Activated CD4-positive, CD25-positive, alpha-beta regulatory T cell treated with anti-CD3 and anti-CD28 coated beads, Interleukin-2, amount 50 U/mL, for 16 hours (primary cell): ENCODE results near the gene CDK4.

Source experiments
- DNase-seq: peaks from one replicate; pipeline ENCODE4 v3.0.0-alpha.2; 2020; ENCODE audit warnings: low read depth, low spot score

CDK4 gene

GRCh38 chr12:57756406-57757341 lies 4.6 kb upstream of the CDK4 start:
- peak; percentile 31 for DNase-seq

- no peak for DNase-seq
Observed at GRCh38 chr12:57755454-57756372, 3.6 kb upstream of the CDK4 start.

GRCh38 chr12:57755194-57755453 lies 3.0 kb upstream of the CDK4 start:
- DNase-seq: no peak

- DNase-seq: peak; percentile 70
Observed at GRCh38 chr12:57754411-57755193, 2.5 kb upstream of the CDK4 start, which contains the start of gene MARCHF9. Gene MARCHF9, plus strand, starts transcription at chr12:57755103. Its CDS starts 426 bp downstream, at chr12:57755529.

GRCh38 chr12:57753756-57754337 lies 1.7 kb upstream of the CDK4 start:
- DNase-seq: no peak

GRCh38 chr12:57752668-57753000 lies 524 bp upstream of the CDK4 start:
- DNase-seq: no peak

GRCh38 chr12:57751432-57751787 lies 700 bp downstream of the CDK4 start:
- DNase-seq: no peak

- no peak for DNase-seq
Observed at GRCh38 chr12:57750561-57751431, 1.3 kb downstream of the CDK4 start.

GRCh38 chr12:57749061-57749460 lies 3.0 kb downstream of the CDK4 start:
- DNase-seq: no peak

- DNase-seq: no peak
Observed at GRCh38 chr12:57746025-57746424, 6.1 kb downstream of the CDK4 start.

- no peak for DNase-seq
Observed at GRCh38 chr12:57745485-57745881, 6.6 kb downstream of the CDK4 start.

GRCh38 chr12:57744777-57745484 lies 7.2 kb downstream of the CDK4 start, which contains the start of gene TSPAN31:
Gene TSPAN31, plus strand, starts transcription at chr12:57745039. Its CDS starts 116 bp downstream, at chr12:57745155.
- peak; percentile 87 for DNase-seq

- DNase-seq: peak; percentile 53
Observed at GRCh38 chr12:57744194-57744776, 7.8 kb downstream of the CDK4 start.

- no peak for DNase-seq
Observed at GRCh38 chr12:57743769-57744168, 8.3 kb downstream of the CDK4 start.

GRCh38 chr12:57741844-57742738 lies 10.0 kb downstream of the CDK4 start:
- DNase-seq: peak; percentile 65

- DNase-seq: no peak
Observed at GRCh38 chr12:57741413-57741789, 10.7 kb downstream of the CDK4 start.

GRCh38 chr12:57740656-57741412 lies 11.3 kb downstream of the CDK4 start:
- DNase-seq: peak; percentile 59
